ENCODE data around the gene USP5.
A peak's percentile ranks its signal among the peaks of the same experiment; 100 is the strongest.

USP5 gene

GRCh38 chr12:6825398-6826124, 26.4 kb upstream of the USP5 start:
- peak; percentile 73 to 83 for DNase-seq (ENCODE audit: low read depth in 2 of 2)

- no peak for DNase-seq (ENCODE audit: low read depth in 2 of 2)
These were observed 25.7 kb upstream of the USP5 start for GRCh38 chr12:6826125-6826733.

DNA sequence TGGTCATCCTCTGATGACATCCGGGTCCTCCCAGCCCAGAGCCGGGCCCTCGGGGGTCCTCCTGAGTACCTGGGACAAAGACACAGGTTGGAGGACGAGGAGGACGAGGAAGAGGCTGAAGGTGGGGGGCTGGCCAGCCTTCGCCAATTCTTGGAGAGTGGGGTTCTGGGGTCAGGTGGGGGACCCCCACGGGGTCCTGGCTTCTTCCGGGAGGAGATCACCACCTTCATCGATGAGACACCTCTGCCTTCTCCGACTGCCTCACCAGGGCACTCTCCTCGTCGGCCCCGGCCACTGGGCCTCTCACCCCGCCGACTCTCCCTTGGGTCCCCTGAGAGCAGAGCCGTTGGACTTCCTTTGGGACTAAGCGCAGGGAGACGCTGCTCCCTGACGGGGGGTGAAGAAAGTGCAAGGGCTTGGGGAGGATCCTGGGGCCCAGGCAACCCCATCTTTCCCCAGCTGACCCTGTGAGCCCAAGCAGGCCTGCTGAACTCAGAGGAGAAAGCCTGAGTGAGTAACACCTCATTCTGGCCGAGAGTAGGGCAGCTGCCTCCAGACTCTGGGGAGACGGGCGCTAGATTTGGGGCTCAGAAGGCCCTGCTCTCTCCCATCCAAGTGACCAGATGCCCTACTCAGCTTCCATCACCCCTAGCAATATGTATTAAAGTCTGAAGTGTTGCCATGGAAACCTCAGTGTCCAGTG, 25.1 kb upstream of the USP5 start:
- DNase-seq (ENCODE audit: low read depth in 2 of 2) = no peak

DNA sequence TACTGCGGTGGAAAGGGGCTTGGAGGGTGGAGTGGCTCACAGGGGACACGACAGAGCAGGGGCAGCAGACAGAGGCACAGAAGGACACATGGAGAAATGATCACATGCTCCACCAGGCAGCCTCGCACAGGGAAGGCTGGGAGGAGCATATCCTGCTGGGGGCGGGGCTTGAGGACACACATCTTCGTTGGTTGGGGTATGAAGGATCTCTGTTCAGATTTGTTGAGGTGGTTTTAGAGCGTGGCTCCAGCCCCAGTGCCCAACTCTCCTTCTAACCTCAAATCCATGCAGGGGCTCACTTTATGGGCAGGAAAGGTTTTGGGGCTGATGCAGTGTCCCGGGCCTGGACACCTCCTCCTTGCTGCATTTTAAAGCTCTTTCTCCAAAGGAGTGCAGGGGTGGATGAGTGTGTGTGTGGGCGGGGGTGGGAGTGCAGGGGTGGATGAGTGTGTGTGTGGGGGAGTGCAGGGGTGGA, 24.5 kb upstream of the USP5 start:
- peak; percentile 27 to 40 for DNase-seq (ENCODE audit: low read depth in 2 of 2)

- DNase-seq (ENCODE audit: low read depth in 2 of 2) = no peak
These were observed 23.8 kb upstream of the USP5 start, which contains the start of gene P3H3 for GRCh38 chr12:6827982-6828780. TSS of gene P3H3 (plus strand) at chr12:6828407. CDS start at chr12:6828441, 34 bp downstream.

- DNase-seq (ENCODE audit: low read depth in 2 of 2) = no peak
These were observed 23.0 kb upstream of the USP5 start for GRCh38 chr12:6828781-6829535.

DNA sequence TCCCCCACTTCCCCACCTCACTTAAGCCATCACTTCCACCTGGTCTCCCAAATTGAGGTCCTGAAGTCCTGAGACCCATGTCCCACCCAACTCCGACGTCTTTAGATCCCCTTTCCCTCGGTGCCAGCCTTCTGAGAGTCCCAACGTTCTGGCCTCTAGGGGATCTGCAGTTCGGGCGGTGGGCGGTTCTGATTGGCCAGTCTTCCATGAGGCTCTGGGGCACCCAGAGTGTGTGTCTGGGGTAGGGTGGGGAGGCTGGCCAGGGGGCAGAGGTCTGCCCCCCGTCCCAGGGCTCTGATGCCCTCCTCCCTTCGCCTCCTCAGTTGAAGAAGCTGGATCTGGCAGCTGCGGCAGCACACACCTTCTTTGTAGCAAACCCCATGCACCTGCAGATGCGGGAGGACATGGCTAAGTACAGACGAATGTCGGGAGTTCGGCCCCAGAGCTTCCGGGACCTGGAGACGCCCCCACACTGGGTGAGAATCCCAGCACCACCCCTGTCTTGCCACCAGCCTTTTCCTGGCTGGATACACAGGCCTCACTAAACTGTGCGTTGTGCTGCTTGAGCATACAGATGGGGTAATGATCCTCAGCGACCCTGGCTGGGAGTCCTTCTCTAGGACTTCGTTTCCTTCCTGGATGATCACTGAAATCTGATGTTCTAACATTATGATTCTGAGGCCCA, 22.3 kb upstream of the USP5 start:
- DNase-seq (ENCODE audit: low read depth in 2 of 2) = no peak

DNA sequence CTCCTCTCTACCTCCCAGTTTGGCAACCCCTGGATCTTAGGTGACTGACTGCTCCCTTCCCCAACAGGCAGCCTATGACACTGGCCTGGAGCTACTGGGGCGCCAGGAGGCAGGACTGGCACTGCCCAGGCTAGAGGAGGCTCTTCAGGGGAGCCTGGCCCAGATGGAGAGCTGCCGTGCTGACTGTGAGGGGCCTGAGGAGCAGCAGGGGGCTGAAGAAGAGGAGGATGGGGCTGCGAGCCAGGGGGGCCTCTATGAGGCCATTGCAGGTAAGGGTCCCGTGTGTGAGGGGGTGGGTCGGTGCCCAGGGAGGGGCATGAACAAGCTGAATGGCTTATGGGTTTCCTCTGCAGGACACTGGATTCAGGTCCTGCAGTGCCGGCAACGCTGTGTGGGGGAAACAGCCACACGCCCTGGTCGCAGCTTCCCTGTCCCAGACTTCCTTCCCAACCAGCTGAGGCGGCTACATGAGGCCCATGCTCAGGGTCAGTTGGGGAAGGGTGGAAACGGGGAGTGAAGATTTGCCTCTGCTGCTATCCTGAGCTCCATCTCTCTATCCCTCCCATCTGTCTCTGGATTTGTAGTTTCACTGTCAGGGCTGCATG, 21.6 kb upstream of the USP5 start:
- no peak for DNase-seq (ENCODE audit: low read depth in 2 of 2)

DNA sequence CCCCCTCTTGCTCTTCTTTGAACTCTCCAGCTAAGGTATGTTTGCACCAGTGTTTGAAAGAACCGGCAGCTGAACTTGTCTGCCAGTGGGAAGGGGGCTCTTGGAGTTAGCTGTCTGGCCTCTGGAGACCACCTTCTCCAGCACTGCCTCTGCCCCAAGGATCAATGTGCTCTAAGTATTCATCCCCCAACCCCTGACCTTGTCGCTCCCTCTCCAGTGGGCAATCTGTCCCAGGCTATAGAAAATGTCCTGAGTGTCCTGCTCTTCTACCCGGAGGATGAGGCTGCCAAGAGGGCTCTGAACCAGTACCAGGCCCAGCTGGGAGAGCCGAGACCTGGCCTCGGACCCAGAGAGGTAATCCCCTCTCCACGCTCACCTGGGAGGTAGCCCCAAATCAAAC, 21.0 kb upstream of the USP5 start:
- no peak for DNase-seq (ENCODE audit: low read depth in 2 of 2)

- no peak for DNase-seq (ENCODE audit: low read depth in 2 of 2)
These were observed 20.4 kb upstream of the USP5 start for GRCh38 chr12:6831450-6831995.

- no peak for DNase-seq (ENCODE audit: low read depth in 2 of 2)
These were observed 19.8 kb upstream of the USP5 start for GRCh38 chr12:6832125-6832524.

GRCh38 chr12:6833189-6833890, 18.6 kb upstream of the USP5 start:
- DNase-seq (ENCODE audit: low read depth in 2 of 2) = no peak

GRCh38 chr12:6834254-6834653, 17.7 kb upstream of the USP5 start:
- DNase-seq (ENCODE audit: low read depth in 2 of 2) = no peak

- DNase-seq (ENCODE audit: low read depth in 2 of 2) = no peak
These were observed 17.1 kb upstream of the USP5 start for GRCh38 chr12:6834873-6835272.

DNA sequence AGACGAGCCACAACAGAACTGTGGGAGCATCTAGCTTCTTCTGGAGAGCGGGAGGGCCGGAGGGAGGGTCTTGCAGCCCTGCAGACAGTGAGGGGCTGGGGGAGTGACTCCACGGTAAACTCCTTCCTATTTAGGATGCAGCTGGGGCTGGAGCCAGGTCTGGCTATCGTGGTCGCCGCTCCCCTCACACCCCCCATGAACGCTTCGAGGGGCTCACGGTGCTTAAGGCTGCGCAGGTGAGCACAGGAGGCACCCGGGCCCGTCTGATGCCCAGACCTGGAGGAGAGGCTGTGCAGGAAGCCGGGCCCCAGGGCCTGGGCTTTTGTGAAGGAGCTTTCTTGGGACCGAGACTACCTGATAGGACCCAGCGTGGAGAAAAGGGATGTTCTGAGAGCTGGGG, 15.1 kb upstream of the USP5 start:
- DNase-seq (ENCODE audit: low read depth in 2 of 2) = no peak

DNA sequence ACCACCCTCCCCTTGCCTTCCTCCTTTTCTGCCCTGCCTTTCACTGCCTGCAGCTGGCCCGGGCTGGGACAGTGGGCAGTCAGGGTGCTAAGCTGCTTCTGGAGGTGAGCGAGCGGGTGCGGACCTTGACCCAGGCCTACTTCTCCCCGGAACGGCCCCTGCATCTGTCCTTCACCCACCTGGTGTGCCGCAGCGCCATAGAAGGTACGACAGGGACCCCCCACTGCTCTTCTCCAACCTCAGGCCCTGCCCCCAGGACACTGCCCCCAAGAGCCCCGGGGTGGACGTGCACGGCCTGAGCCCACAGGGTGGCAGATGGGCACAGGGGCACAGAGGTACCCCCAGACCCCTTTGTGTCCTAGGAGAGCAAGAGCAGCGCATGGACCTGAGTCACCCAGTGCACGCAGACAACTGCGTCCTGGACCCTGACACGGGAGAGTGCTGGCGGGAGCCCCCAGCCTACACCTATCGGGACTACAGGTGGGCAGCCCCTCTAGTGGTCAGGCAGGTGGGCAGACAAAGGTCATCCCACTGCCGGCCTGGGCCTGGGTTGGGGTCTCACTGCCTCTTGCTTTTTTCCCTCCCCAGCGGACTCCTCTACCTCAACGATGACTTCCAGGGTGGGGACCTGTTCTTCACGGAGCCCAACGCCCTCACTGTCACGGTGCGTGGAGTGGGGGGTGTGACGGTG, 14.4 kb upstream of the USP5 start:
- DNase-seq (ENCODE audit: low read depth in 2 of 2) = no peak

DNA sequence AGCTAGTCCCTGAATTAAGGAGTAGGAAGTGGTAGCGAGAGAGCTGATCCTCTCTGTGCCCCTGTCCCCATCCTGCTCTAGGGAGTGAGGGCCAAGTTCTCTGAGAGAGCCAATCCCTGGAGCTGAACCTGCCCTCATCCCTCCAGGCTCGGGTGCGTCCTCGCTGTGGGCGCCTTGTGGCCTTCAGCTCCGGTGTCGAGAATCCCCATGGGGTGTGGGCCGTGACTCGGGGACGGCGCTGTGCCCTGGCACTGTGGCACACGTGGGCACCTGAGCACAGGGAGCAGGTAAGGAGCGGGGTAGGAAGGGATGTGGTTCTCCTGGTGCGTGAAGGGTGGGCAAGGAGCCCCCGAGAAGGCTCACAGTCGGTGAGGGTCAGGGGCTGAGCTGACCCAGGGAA, 13.1 kb upstream of the USP5 start:
- DNase-seq (ENCODE audit: low read depth in 2 of 2) = no peak

DNA sequence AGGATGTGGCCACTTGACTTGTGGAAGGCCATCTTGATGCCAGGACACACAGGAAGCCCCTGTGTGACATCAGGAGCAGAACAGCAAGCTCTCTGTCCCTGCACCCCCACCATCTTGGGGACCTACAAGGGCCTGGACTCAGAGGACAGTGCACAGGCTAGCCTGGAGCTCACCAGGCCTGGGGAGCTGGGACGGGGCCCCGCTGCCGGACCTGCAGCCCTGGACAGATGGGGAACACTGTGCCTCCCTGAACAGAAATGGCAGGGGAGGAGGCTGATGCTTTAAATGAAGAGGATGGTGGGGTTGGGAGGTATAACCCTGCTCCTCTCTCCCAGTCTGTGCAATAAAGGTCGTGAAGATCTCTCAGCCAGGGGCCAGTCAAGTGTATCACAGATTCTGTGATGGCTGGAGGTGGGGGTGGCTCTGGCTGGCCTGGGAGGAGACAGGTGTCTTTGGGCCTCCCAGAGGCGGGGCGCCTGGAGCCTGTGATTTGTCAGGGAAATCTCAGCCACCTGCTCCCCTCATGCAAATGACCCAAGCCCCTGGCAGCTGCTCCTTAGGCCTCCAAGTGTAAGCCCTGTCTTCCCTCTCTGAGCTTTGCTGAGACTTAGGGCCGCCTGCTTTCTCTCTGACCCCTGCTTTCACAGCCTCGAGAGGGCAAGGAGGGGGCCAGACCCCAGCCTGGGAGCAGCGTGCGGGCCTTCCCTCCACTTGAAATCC, 12.3 kb upstream of the USP5 start:
- DNase-seq (ENCODE audit: low read depth in 2 of 2) = no peak
